ENCODE results near the gene EIF4H.

DNA sequence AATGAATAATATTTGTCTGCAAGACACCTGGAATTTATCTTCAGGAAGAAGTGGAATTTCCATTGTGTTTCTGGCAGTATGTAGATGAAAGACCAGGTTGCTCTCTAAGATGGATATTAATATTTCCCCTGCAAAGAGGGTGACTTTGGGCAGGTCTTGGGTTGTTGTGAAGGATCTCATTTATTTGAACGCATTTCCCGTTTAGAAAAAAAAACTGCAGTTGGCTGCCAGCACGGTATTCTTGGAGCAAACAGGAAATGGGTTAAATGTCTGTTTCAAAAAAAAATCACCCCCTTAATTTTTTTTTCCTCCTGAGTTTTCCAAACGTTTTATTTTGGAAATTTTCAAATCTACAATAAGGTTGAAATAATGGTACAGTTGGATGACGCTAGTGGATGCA lies 11.5 kb downstream of the EIF4H start:
- no peak for TF ChIP-seq CTCF (IDR thresholded peaks at IDR 0.05)
- TF ChIP-seq, protein P1, sequence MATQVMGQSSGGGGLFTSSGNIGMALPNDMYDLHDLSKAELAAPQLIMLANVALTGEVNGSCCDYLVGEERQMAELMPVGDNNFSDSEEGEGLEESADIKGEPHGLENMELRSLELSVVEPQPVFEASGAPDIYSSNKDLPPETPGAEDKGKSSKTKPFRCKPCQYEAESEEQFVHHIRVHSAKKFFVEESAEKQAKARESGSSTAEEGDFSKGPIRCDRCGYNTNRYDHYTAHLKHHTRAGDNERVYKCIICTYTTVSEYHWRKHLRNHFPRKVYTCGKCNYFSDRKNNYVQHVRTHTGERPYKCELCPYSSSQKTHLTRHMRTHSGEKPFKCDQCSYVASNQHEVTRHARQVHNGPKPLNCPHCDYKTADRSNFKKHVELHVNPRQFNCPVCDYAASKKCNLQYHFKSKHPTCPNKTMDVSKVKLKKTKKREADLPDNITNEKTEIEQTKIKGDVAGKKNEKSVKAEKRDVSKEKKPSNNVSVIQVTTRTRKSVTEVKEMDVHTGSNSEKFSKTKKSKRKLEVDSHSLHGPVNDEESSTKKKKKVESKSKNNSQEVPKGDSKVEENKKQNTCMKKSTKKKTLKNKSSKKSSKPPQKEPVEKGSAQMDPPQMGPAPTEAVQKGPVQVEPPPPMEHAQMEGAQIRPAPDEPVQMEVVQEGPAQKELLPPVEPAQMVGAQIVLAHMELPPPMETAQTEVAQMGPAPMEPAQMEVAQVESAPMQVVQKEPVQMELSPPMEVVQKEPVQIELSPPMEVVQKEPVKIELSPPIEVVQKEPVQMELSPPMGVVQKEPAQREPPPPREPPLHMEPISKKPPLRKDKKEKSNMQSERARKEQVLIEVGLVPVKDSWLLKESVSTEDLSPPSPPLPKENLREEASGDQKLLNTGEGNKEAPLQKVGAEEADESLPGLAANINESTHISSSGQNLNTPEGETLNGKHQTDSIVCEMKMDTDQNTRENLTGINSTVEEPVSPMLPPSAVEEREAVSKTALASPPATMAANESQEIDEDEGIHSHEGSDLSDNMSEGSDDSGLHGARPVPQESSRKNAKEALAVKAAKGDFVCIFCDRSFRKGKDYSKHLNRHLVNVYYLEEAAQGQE (IDR thresholded peaks at IDR 0.05; ENCODE audit: insufficient read depth in 1 of 2, low read depth in 2 of 2, low read length in 1 of 2): no peak
- TF ChIP-seq TCF7L2 (IDR thresholded peaks at IDR 0.05; ENCODE audit: low read depth, low read length): no peak
- TF ChIP-seq POLR2AphosphoS5 (IDR thresholded peaks at IDR 0.05; ENCODE audit: low read depth, low read length): no peak
- TF ChIP-seq SIN3A (IDR thresholded peaks at IDR 0.05; ENCODE audit: borderline replicate concordance, insufficient read depth, low read depth, low read length): no peak

Data from Panc1 (cell line).